Fibroblast of lung (primary cell): ENCODE results near the gene ACACB.

Experiments
- CTCF ChIP-seq, 2 donors: IDR thresholded peaks in 1 of 2; conservative IDR thresholded peaks in 1 of 2; 1 replicate in 1 of 2; 2 replicates in 1 of 2; pipeline ENCODE4 v1.5.1; 2011 to 2012; ENCODE audit warnings: low read length in 2 of 2, control low read depth in 1 of 2, inconsistent platforms in 1 of 2, low read depth in 1 of 2, mild to moderate bottlenecking in 1 of 2
- EZH2 ChIP-seq: IDR thresholded peaks from 2 replicates; pipeline ENCODE4 v1.5.1; 2012; ENCODE audit warnings: low read length, control low read depth, mild to moderate bottlenecking; ENCODE audit errors: missing control alignments

- TF ChIP-seq CTCF (conservative IDR thresholded peaks at IDR 0.05 in 1 of 2, IDR thresholded peaks at IDR 0.05 in 1 of 2; ENCODE audit: low read depth in 1 of 2, low read length in 2 of 2) (no peak), EZH2 (no peak)
These were observed 186.4 kb downstream of the ACACB start for GRCh38 chr12:109302770-109303169.
